ENCODE data around the gene PSAT1.
A peak's percentile ranks its signal among the peaks of the same experiment; 100 is the strongest.

PSAT1 gene

DNA sequence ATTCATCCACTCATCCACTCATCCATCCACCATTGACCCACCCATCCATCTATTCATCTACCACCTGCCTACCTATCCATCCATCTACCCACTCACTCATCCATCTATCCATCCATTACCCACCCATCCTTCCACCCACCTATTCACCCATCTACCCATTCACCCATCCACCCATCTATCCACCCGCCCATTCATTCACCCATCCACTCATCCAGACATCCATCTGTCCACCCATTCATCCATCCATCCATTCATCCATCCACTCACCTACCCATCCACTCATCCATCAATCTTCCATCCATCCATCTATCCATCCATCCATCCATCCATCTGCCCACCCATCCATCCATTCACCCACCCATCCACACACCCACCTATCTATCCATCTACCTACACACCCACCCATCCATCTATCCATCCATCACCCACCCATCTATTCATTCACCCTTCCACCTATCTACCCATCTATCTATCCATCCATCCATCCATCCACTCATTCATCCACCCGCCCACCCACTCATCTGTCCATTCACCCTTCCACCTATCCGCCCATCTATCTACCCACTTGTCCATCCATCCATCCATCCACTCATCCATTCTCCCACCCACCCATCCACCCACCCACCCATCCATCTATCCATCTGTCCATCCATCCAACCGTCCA lies 23.2 kb downstream of the PSAT1 start:
- no peak for DNase-seq

DNA sequence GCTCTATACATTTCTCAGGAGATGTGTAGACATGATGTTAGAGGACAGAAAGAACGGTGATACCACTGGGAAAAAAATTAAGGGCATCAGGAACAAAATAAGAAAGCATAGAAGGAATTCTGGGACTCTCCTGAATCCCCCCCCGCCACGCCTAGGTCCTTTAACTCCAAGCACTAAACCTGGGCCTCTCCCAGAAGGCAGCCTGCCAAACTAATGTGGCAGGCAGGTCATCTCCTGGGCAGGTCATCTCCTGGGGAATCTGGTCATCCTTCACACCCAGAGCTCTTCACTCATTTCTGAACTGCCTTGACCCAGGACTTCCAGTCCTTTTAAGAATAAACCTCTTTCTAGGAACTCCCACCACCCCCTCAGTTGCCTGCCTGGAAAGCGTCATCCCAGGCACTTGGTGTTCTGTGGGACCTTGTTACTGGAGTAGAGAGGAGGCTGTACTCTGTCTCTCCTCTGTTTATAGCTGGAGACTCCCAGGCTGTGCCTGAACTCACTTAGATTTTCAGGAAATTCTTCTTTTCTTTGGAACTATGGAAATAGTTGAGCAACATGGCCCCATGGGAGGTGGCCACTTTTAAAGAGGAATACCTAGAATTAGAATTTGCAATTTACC lies 24.1 kb downstream of the PSAT1 start:
- DNase-seq = no peak

DNA sequence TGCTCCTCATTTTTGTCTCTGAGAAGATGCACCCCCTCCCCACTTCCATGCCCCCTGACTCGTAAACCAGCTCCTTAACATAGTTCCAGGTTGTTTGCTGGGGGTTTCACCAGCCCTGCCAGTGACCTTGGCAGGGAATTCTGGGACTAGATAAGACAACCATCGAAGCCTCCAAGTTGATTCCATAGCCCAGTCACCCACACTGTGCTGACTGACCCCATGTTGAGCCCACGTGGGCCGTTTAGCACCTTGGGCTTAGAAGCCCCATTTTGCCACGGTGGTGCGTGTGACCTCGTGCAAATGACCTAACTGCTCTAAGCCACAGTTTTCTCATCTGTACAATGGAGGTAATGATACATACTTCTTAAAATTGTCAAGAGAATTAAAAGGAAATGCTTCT lies 24.6 kb downstream of the PSAT1 start:
- DNase-seq = no peak

DNA sequence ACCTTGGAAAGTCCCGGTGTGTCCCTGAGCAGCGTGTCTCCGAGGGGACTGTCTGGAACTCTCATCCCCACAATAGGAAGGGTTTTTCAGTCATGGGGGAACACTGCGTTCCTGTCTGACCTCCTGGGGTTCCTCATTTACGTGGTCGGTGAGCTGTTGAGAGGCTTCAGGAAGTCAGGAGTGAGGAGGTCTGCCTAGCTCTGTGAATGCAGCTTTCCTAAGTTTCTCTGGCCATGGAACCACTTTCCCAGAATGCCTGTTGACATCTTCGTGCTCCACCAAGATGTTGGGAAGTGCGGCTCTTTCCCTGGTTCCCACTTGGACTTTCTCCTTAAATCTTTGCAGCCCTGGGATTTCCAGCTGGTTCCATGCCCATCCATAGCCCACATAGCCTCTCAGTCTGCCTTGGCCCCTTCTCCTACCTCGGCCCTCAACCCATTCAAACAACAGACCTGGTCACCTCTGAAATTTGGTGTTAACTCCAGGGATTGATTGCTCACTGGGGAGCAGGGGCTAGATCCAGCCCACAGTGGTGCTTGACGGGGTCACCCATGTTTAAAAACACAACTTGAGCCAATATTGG lies 27.2 kb downstream of the PSAT1 start:
- no peak for DNase-seq

DNA sequence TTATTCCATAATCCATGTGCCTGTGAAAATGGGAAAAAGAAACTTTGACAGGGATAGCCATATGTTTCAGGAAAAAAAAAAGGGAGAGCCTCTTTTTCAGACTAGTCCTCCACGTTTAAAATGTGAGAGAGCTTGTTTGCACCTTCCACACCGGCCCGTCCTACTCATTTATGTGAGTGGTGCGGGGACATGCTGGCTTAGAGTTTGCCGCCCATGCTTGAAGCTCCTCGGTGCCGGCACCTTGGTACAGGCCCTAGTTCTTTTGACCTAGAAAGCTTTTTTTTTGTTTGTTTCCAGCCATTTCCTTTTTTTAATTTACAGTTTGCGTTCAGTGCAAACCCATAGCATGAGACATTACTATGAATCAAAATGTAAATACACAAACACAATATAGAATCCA lies 27.8 kb downstream of the PSAT1 start:
- DNase-seq = no peak

DNA sequence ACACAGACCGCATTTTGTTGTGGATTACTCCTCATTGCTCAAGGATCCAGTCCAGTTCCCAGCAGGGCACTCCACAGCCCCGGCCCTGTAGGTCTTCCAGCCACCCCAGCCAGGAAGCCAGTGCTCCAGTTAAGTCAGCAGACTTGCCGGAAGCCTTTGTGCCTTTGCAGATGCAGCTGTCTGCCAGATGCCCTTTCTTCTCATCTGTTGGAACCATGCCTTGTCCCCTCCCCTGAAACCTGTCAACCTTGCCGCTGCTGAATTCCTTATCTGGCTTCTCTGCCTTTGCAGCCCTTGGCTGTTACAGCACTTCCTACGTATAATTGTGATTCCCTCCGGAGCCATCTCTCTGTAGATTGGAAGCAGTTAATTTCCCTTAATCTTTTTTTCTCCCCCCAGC lies 28.4 kb downstream of the PSAT1 start:
- DNase-seq = peak; percentile 32

DNA sequence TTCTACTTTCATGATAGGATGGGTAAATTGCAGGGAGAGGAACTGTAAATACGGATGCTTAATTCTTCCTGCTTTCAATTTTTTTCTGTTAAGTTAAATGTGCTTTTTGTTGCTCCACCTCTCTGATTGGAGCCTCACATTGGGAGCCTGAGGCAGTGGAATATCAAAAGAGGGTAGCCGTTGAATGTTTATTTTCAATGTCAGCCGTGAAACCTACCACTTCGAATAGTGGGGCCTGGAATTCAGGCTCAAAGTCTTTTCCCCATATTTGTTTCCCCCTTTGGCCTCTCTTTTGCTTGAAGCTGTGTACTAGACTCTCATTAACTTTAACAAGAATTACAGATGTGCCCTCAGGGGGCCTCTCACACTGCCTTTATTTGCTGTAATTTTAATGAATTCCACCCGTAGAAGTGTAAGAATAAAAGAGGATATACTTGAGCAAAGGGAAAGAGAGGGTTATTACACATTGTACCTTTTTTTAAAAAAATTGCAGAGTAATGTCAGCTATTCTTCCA lies 29.0 kb downstream of the PSAT1 start:
- no peak for DNase-seq

DNA sequence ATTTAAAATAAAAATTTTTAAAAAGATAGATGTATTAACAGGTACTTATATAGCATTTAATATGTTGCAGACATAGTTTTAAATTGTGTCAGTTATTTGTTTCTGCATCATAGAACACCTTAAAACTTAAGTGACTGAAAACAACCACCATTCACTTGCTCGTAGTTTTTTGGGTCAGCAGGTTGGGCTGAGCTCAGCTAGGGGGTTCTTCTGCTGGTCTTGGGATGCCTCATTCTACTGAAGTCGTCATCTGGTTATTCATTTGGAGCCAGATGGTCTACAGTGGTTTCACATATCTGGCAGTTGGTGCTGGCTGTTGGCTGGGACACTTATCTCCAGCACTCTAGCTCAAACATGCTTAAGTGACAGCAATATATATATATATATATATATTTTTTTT lies 29.6 kb downstream of the PSAT1 start:
- no peak for DNase-seq

DNA sequence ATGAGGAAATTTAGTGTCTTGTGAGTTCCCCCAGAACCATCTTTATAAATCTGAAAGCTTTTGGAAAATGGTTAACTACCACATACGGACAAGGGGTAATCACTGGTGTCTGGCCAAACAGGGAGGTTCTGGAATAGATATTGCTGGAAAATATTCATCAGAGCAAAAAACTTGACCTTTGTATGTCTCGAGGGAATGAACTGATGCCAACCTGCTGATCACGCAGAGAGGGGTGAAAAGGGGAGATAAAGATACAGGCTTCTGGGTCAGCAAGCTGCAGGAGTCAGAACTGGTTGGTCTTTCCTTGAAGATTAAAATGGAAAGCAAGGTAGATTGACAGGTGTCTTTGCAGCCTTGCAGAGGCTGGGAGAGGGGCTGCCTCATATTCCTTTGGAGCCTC lies 35.5 kb downstream of the PSAT1 start:
- no peak for DNase-seq

DNA sequence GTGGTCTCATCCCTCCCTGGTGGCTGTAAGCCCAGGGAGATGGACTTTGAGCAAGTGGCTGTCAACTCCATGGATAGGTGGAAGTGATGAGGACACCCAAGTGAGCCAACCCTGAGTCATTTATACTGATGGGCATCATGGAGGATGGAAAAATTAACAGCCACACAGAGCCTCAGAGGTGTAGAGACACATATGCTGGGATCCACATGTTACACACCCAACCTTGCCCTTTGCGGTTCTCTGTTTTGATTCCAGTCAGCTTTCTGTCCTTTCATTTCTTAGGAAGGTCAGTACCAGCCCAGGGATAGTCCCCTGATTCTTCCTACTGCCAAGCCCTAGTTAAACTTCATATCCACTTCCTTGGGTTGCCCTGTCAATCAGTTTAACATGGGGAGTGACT lies 51.9 kb downstream of the PSAT1 start:
- DNase-seq = no peak

DNA sequence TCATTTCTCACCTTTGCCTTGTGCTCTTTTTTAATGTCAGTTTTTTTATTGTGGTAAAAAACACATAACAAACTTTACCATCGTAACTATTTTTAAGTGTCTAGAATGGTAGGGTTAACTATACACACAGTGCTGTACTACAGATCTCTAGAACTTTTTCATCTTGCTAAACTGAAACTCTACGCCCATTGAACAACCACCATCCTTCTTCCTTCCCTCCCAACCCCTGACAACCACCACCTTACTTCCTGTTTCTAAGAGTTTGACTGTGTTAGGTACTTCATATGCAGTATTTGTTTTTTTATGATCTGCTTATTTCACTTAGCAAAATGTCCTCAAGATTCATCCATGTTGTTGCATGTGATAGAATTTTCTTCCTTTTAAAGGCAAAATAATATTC lies 54.9 kb downstream of the PSAT1 start:
- no peak for DNase-seq

DNA sequence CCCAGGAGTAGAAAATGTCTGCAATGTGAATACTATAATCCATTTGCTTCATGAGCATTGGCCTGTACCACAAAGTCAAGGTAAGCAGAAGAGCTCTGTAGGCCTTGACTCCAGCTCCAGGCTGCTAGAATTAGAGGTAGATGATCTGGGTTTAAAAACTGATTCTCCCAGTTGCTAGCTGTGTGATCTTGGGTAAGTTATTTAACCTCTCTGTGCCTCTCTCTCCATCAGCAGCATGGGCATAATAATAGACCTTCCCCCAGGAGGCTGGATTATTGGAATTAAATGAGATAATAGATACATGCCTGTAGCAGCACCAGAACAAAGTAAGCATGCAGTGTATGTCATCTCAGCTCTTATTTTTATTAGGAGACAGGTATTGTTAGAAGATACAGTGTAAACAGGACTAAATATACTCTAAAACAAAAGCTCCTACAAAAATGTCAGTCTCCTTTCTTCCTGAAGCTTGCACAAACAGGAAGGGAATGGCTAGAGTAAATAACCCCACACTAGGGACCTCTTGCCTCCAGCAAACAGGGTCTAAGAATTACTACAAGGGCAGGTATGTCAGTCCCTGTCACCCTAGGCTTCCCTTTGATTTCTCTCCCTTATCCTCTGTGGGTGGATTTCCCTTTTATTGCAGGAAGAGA lies 57.5 kb downstream of the PSAT1 start:
- DNase-seq = no peak

DNA sequence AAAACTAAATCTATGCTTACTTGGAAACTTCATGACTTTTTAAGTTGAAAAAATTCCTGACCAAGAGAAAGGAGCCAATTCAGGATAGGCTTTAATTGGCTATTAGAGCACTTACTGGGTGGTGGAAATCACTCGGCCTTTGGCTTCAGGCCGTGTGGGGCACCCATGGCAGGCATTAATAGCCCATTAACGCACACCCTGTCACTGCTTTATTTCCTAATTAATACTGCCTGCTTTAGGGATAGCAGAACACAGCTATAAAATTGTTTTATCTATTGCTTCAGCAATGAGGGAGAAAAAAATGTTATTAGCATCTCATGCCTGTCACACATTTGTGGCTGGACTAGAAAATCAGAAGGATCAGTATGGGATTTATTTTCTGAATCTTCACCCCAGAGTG lies 58.1 kb downstream of the PSAT1 start:
- DNase-seq = no peak

DNA sequence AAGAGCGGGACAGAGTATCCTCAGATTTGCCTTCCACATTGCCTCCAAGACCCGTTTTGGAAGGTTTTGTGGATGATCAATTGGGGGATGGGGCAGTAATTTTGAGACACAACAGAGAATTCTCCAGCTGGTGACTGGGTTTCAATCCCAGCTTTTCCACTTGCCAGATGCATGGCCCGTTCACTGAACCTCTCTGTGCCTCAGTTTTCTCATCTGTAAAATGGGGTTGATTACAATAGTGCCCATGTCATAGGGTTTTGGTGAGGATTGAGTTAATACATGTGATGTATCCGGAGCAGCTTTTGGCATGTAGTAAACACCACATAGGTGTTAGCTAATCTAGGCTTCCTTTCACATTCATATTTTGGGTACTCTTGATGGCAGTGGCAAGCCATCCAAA lies 59.7 kb downstream of the PSAT1 start:
- no peak for DNase-seq

DNA sequence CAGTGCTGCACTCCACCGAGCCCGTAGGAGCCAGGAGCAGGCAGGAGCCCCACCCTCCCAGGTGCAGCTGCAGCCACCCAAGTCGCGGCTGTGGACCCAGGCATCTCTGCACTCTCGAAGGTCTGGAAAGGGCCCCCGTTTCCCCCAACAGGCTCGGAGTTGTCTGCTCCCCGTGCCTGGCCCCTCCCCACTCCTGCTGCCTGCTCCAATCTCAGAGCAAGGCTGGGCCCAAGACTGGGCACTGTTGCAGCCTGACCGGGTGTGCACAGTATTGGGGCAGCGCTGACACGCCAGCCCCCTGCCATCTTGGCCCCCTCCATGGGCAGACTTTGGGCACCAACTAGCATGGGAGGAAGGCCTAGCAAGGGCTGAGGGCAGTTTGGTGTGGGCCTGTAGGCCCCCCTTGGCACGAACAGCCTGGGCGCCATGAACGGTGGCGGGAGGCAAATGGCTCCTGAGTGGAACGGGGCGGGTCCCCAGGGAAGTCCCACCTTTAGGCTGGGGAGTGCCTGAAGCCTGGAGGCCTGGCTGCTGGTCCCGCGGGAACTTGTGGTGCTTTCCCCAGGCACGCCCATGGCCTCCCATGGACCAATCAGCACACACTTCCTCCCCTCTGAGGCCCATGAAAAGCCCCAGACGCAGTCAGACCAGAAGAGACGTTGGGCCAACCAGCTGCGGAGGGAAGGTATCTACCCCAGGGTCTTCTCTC lies 60.4 kb downstream of the PSAT1 start:
- DNase-seq = no peak

DNA sequence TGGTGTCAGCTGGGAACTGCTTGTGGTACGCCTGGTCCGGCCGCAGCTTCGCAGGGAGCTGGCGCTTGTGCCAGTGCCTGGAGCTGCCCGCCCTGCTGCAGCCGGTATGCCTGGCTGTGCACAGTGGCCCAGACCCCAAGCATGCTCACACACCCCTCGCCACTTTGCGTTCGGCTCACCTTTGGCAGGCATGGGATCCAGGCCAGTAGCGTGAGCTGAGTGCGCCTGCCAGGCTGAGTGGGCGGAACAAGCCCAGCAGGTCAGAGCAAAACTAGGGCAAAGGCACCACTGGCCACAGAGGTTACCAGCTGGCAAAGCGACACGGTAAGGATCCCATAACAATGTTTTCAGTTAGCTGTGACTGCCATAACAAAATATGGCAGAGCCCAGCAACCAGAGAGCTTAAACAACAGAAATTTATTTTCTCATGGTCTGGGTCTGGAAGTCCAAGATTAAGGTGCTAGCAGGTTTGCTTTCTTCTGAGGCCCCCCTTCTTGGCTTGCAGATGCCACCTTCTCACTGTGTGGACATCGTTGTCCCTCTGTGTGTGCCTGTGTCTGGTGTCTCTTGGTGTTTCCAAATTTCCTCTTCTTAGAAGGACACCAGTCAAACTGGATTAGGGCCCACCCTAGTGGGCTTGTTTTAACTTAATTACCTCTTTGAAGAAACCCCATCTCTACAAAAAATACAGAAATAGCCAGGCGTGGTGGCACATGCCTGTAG lies 61.6 kb downstream of the PSAT1 start:
- no peak for DNase-seq

DNA sequence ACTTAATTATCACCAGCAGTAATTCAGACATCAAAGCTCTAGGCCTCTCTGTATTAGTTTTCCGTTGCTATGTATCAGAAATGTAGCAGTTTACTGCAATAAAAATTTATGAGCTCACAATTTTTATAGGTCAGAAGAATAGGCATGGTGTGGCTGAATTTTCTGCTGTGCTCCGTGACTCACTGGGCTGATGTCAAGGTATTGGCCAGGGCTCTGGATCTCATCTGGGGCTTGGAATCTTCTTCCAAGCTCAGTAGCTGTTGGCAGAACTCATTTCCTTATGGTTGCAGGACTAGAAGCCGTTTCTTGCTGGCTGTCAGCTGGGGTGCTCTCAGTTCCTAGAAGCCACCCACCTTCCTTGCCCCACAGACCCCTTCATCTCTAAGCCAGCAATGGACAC lies 66.3 kb downstream of the PSAT1 start:
- DNase-seq = peak; percentile 77

DNA sequence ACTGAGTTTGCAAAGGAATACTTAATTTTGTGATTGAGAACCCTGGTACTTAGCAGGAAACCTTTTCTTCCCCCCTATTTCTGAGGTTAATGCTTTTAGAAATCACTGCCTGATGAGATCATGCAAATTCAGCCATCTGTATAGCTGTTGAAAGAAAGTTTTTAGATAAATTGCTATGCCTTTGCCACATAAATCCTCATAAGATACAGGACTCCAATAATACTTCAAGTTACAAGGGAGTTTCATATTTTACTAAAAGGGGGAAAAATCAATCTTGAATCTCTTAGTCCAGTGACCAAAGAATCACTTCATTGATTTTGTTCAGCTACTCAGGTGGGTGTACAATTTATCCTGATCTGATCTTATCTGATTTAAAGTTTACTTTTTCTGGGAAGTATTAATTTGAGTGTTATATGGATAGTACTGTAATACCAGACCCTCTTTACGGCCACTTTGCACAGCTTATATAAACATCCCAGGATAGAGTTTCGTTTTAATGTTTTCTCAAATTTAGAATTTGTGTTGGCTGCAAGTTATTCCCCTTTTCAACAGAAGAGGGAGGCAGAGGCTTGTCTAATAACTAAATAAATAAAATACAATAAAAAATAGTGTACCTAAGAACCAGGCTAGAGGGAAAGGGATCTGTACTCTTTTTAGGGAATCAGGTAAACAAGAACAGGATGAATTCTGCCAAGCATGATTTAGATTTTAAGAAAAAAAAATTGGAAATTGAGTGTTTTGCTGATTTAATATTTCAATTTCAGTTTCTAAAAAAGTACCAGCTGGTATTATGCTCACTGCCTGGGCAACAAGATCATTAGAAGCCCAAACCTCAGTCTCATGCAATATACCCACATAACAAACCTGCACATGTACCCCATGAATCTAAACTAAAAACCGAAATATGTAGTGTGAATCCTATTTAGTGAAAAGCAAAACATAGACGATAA lies 69.1 kb downstream of the PSAT1 start:
- peak; percentile 41 for DNase-seq

DNA sequence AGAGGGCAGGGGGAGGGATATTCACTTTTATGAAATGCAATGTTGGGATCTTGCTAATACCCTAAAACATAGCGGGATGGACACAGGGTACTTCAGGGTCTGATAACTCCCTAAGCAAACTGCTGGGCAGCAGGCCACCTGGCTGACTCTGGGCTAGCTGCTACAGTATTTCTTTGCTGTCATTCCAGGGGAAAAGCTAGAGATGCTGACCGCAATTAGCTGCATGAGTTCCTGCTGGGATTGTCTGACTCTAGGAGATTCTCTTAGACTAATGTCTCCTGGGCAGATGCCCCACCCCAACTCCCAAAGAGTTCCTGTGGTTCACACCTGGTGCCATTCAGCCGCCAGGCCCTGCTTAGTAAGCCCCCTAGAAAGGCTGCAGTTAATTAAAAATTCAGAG lies 69.9 kb downstream of the PSAT1 start:
- no peak for DNase-seq

DNA sequence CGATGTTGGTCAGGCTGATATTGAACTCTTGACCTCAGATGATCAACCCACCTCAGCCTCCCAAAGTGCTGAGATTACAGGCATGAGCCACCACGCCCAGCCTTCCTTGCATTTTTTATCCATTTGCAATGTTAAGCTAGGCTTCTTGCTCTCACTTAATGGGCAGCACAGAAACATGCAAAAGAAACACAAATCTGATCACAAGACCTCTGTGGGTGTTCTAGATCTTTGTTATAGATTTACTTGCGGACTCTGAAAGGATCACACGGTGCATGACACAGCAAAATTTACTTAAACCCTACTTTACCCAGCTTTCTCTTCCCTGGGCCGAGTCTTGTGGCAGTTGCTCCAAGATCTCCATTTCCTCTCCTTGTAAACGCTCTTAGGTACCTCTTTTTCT lies 71.3 kb downstream of the PSAT1 start:
- peak; percentile 11 for DNase-seq

DNA sequence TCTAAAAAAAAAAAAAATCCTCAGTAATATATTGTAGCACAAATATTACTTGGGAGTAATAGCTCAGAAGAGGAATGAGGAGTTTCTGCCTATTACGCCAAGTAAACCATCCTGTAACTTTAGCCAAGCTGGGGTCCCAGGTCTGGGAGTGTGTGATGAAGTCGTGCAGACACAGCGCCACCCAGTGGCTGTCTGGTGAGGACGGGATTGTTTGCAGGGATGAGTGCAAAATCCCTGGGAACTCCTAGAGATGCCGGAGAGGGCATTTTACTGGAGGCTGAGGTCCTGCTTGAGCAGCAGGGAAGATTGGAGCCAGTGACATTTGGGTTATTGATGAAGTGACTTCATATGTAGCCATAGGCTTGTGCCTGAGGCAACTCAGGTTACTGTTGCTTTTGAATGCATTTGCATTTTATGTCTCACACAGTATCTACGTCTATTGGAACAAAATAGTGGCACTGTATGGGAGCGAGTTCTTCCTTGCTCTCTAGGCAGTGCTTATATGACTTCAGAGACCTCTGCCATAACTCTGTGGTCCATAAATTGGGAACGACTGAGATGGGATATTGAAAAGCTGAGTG lies 72.8 kb downstream of the PSAT1 start:
- peak; percentile 65 for DNase-seq
